H1 (cell line): ENCODE data around the gene DGKI. TPM values are rescaled to one million over a fixed set of nuclear protein-coding genes. Genes with fewer than 3 reads are reported as not detected.

Experiments
- CTCF ChIA-PET: fragments of 300-600 bp; sonication (Branson Sonifier 250); formaldehyde crosslinking; loops from one replicate; lab custom pipeline; 2021; ENCODE audit not compliant: partially characterized antibody; lab: Charles Lee
- POLR2A ChIA-PET: fragments of 300-600 bp; sonication (Branson Sonifier 250); formaldehyde crosslinking; loops from one replicate; lab custom pipeline; 2021; ENCODE audit warnings: inconsistent platforms; ENCODE audit not compliant: partially characterized antibody; lab: Charles Lee
- DNase-seq, 2 experiments: peaks; one replicate each; pipeline versions ENCODE4 v3.0.0 to v3.0.0-alpha.2; 2010 to 2022; ENCODE audit warnings: low spot score in 2 of 2, low read depth in 1 of 2, mixed read lengths in 1 of 2
- FAIRE-seq: peaks from 2 replicates; lab custom pipeline; 2011; peaks lifted over from hg19 to GRCh38; lab: Jason Lieb, UNC
- H2AFZ ChIP-seq: 2 replicates; pipeline ENCODE4 v1.8.1; 2012; ENCODE audit warnings: low read length, inconsistent platforms
- H2AK5ac ChIP-seq: 2 replicates; pipeline ENCODE4 v1.6.1; 2013; ENCODE audit warnings: low read depth, low read length
- H2BK120ac ChIP-seq: replicated peaks from 2 replicates; pipeline ENCODE3; 2013; ENCODE audit warnings: low read depth, low read length, inconsistent platforms
- H2BK12ac ChIP-seq: 2 replicates; pipeline ENCODE4 v1.6.1; 2013; ENCODE audit warnings: low read depth, low read length
- H2BK15ac ChIP-seq: 2 replicates; pipeline ENCODE4 v1.6.1; 2013; ENCODE audit warnings: low read length
- H2BK20ac ChIP-seq: 2 replicates; pipeline ENCODE4 v1.6.1; 2013; ENCODE audit warnings: low read length
- H2BK5ac ChIP-seq: 2 replicates; pipeline ENCODE4 v1.6.1; 2013; ENCODE audit warnings: low read depth, low read length
- H3K14ac ChIP-seq: 2 replicates; pipeline ENCODE4 v1.6.1; 2013; ENCODE audit warnings: inconsistent platforms; ENCODE audit not compliant: insufficient read length
- H3K18ac ChIP-seq: 2 replicates; pipeline ENCODE4 v1.6.1; 2013; ENCODE audit warnings: low read length; ENCODE audit errors: extremely low read depth
- H3K23ac ChIP-seq: 2 replicates; pipeline ENCODE4 v1.6.1; 2013; ENCODE audit warnings: inconsistent platforms; ENCODE audit not compliant: insufficient read length
- H3K23me2 ChIP-seq: 2 replicates; pipeline ENCODE4 v1.6.1; 2013; ENCODE audit warnings: low read depth, low read length
- H3K27ac ChIP-seq: 2 replicates; pipeline ENCODE4 v1.6.1; 2011; ENCODE audit warnings: low read depth, low read length, inconsistent platforms
- H3K27me3 ChIP-seq, 4 experiments: replicated peaks in 1 of 4; 1 replicate in 1 of 4; 2 replicates in 3 of 4; pipeline versions ENCODE4 v1.6.1 to v1.8.1; 2011 to 2013; ENCODE audit warnings: low read length in 3 of 4, mild to moderate bottlenecking in 3 of 4, inconsistent platforms in 2 of 4, mixed read lengths in 2 of 4, moderate library complexity in 1 of 4; ENCODE audit not compliant: control insufficient read depth in 3 of 4, insufficient read depth in 3 of 4; ENCODE audit errors: extremely low read depth in 1 of 4
- H3K36me3 ChIP-seq, 4 experiments: 2 replicates each; pipeline versions ENCODE4 v1.6.1 to v1.8.1; 2011 to 2013; ENCODE audit warnings: mild to moderate bottlenecking in 4 of 4, low read length in 3 of 4, moderate library complexity in 2 of 4, control low read depth in 1 of 4, inconsistent platforms in 1 of 4; ENCODE audit not compliant: insufficient read depth in 4 of 4, control insufficient read depth in 2 of 4
- H3K4ac ChIP-seq: replicated peaks from 2 replicates; pipeline ENCODE3; 2013; ENCODE audit warnings: low read length, low read depth, mixed read lengths, inconsistent platforms; ENCODE audit not compliant: insufficient read length
- H3K4me1 ChIP-seq, 4 experiments: replicated peaks in 1 of 4; 1 replicate in 1 of 4; 2 replicates in 3 of 4; pipeline versions ENCODE4 v1.6.1 to v1.8.1; 2011 to 2013; ENCODE audit warnings: low read length in 3 of 4, inconsistent platforms in 2 of 4, mixed read lengths in 1 of 4; ENCODE audit not compliant: insufficient read depth in 4 of 4, control insufficient read depth in 3 of 4
- H3K4me2 ChIP-seq, 2 experiments: 2 replicates each; pipeline versions ENCODE4 v1.6.1 to v1.8.1; 2011 to 2013; ENCODE audit warnings: low read depth in 2 of 2, low read length in 2 of 2, control low read depth in 1 of 2, inconsistent platforms in 1 of 2, mild to moderate bottlenecking in 1 of 2; ENCODE audit not compliant: insufficient read depth in 1 of 2
- H3K4me3 ChIP-seq, 4 experiments: fragments of 200-600, 300-600 bp in 1 of 4; sonication (generic), shearing (Covaris generic), sonication (Bioruptor Twin) in 1 of 4; 2 replicates each; pipeline versions ENCODE4 v1.5.1 to v1.8.1; 2011 to 2016; ENCODE audit warnings: low read length in 4 of 4, low read depth in 3 of 4, control low read depth in 2 of 4, inconsistent platforms in 2 of 4, mild to moderate bottlenecking in 2 of 4, mixed read lengths in 1 of 4, moderate library complexity in 1 of 4; ENCODE audit not compliant: insufficient read depth in 2 of 4; ENCODE audit errors: extremely low read depth in 1 of 4
- H3K56ac ChIP-seq: replicated peaks from 2 replicates; pipeline ENCODE3; 2013; ENCODE audit warnings: low read depth, mild to moderate bottlenecking, mixed read lengths, low read length, inconsistent platforms; ENCODE audit not compliant: insufficient read length
- H3K79me1 ChIP-seq: 2 replicates; pipeline ENCODE4 v1.6.1; 2013; ENCODE audit warnings: low read depth, low read length, control low read depth
- H3K79me2 ChIP-seq, 2 experiments: 2 replicates each; pipeline versions ENCODE4 v1.6.1 to v1.8.1; 2012 to 2013; ENCODE audit warnings: low read length in 2 of 2, mild to moderate bottlenecking in 2 of 2, inconsistent platforms in 1 of 2; ENCODE audit not compliant: insufficient read depth in 2 of 2, control insufficient read depth in 1 of 2
- H3K9ac ChIP-seq, 4 experiments: replicated peaks in 1 of 4; 1 replicate in 1 of 4; 2 replicates in 3 of 4; pipeline versions ENCODE4 v1.6.1 to v1.8.1; 2011 to 2013; ENCODE audit warnings: low read depth in 3 of 4, low read length in 3 of 4, control low read depth in 2 of 4, mild to moderate bottlenecking in 2 of 4, moderate library complexity in 2 of 4, inconsistent platforms in 1 of 4; ENCODE audit errors: extremely low read depth in 1 of 4
- H3K9me3 ChIP-seq, 2 experiments: 2 replicates each; pipeline versions ENCODE4 v1.6.1 to v1.8.1; 2012 to 2013; ENCODE audit warnings: mild to moderate bottlenecking in 2 of 2, moderate library complexity in 2 of 2, control low read depth in 1 of 2, inconsistent platforms in 1 of 2, low read depth in 1 of 2, low read length in 1 of 2, mixed read lengths in 1 of 2; ENCODE audit not compliant: insufficient read depth in 2 of 2
- H4K20me1 ChIP-seq, 2 experiments: replicated peaks in 1 of 2; 2 replicates each; pipeline versions ENCODE3 to v1.8.1; 2011 to 2013; ENCODE audit warnings: inconsistent platforms in 2 of 2, low read length in 2 of 2, mild to moderate bottlenecking in 1 of 2; ENCODE audit not compliant: insufficient read depth in 2 of 2, control insufficient read depth in 1 of 2
- H4K5ac ChIP-seq: 2 replicates; pipeline ENCODE4 v1.6.1; 2013; ENCODE audit warnings: low read length, low read depth, mixed read lengths, inconsistent platforms; ENCODE audit not compliant: insufficient read length
- H4K8ac ChIP-seq: 2 replicates; pipeline ENCODE4 v1.8.0; 2013; ENCODE audit warnings: mild to moderate bottlenecking, moderate library complexity, low read length, inconsistent platforms; ENCODE audit not compliant: insufficient read depth; ENCODE audit errors: extremely low read depth
- H4K91ac ChIP-seq: replicated peaks from 2 replicates; pipeline ENCODE3; 2013; ENCODE audit warnings: low read length, mixed read lengths, inconsistent platforms; ENCODE audit not compliant: insufficient read length
- WGBS, 2 experiments: shearing (Covaris generic) in 1 of 2; methylation state at CpG; one replicate each; pipeline versions ENCODE4 v1.1.6 to v1.1.7; 2013 to 2015; ENCODE audit warnings: low lambda C conversion rate in 2 of 2, mixed read lengths in 2 of 2, inconsistent platforms in 1 of 2, low coverage in 1 of 2, missing lambda C conversion rate in 1 of 2; ENCODE audit not compliant: insufficient replicate concordance in 2 of 2, insufficient coverage in 1 of 2, insufficient read length in 1 of 2; ENCODE audit errors: extremely low coverage in 1 of 2, missing lambda C conversion rate in 1 of 2; 5-methylcytosine and 5-hydroxymethylcytosine counted together
- polyA plus RNA-seq, 7 experiments: library from polyadenylated mRNA; depleted of rRNA in 3 of 7; stranded (reverse) in 5 of 7; unstranded in 2 of 7; fragments of >200 nt in 5 of 7; fragments of 200-250 nt in 2 of 7; gene quantifications; 1 replicate in 5 of 7; 2 replicates in 1 of 7; 4 replicates in 1 of 7; pipeline versions ENCODE4 v1.2.1 to v1.2.3, GENCODE V29; 2011 to 2013; ENCODE audit warnings: missing spikeins in 2 of 7, mixed read lengths in 2 of 7
- total RNA-seq: library from RNA; stranded (reverse); fragmentation: NEBNext Ultra II Directional; extraction: Animal tissue kit (Norgen Biotek cat#: 25700); gene quantifications from 2 replicates; pipeline ENCODE4 v1.2.1, GENCODE V29; 2021

DGKI gene
- total and polyA plus RNA-seq, 2 of the 8 experiments (the other 6 are each of a cell fraction or from before 2014, with no cell fraction given), result 0.20 to 0.71 TPM

- Histone ChIP-seq H3K4me1 (no peaks in the 10 kb centered on the region), H2BK20ac (no peak overlapping the region), H3K56ac (no peak overlapping the region), H3K4ac (no peak overlapping the region), H2BK5ac (no peak overlapping the region), H2BK15ac (no peak overlapping the region), H3K23me2 (no peaks in the 10 kb centered on the region), H4K8ac (no peak overlapping the region), H4K5ac (no peak overlapping the region), H3K23ac (no peak overlapping the region), H3K9ac (no peak overlapping the region), H2BK12ac (no peak overlapping the region), H2AK5ac (no peak overlapping the region), H3K4me2 (no peak overlapping the region), H3K4me3 (no peak overlapping the region), H3K9me3 (peaks cover 0 to 4% of the 10 kb centered on the region in 2 experiments; a peak in 3 of 4 replicates), H2AFZ (no peak overlapping the region), H3K36me3 (no peaks in the 10 kb centered on the region), H3K79me1 (no peaks in the 10 kb centered on the region), H3K14ac (no peak overlapping the region), H4K91ac (no peak overlapping the region), H3K79me2 (no peaks in the 10 kb centered on the region), H3K18ac (no peak overlapping the region), H4K20me1 (no peaks in the 10 kb centered on the region), H2BK120ac (no peak overlapping the region), H3K27me3 (no peaks in the 10 kb centered on the region), H3K27ac (no peak overlapping the region)
- POLR2A ChIA-PET, result no interaction called here
- CTCF ChIA-PET, result interaction anchor here (1.1 kb wide), 1 partner anchor 63 kb away, joined by 3 read pairs; no protein-coding TSS in a partner anchor
- no peak for DNase-seq
- no peak for FAIRE-seq
- 84 to 100% methylated on average over 1 to 2 of the region's 2 CpGs for WGBS, 2 experiments
Measured at GRCh38 chr7:137351941-137352340, 494.8 kb downstream of the DGKI start.
